ENCODE results near the gene PRM2.
"Not testable (repeated sequence)": the region's sequence is repeated elsewhere in the genome, so short reads cannot be mapped to it uniquely, and the experiment has no call there.

The PRM2 gene

GRCh38 chr16:11308493-11309283 is 32.4 kb upstream of the PRM2 start:
- DNase-seq: no peak
- intact Hi-C loops (cut with DNase I): no loop called here

- DNase-seq: no peak
- intact Hi-C loops (cut with DNase I): no loop called here
These were observed 31.6 kb upstream of the PRM2 start for GRCh38 chr16:11307639-11308492.

- DNase-seq: no peak
- intact Hi-C loops (cut with DNase I): no loop called here
These were observed 30.8 kb upstream of the PRM2 start for GRCh38 chr16:11306997-11307638.

GRCh38 chr16:11306381-11306780 is 30.1 kb upstream of the PRM2 start:
- intact Hi-C loops (cut with DNase I): no loop called here
- no peak for DNase-seq

- DNase-seq: no peak
- intact Hi-C loops (cut with DNase I): no loop called here
These were observed 27.3 kb upstream of the PRM2 start for GRCh38 chr16:11303405-11304138.

- intact Hi-C loops (cut with DNase I): no loop called here
These were observed 26.7 kb upstream of the PRM2 start for GRCh38 chr16:11302977-11303376.

GRCh38 chr16:11301645-11302501 is 25.6 kb upstream of the PRM2 start:
- intact Hi-C loops (cut with DNase I): no loop called here
- DNase-seq: no peak

More at GRCh38 chr16:11302977-11303376, 26.7 kb upstream of the PRM2 start:
- no peak for DNase-seq

- intact Hi-C loops (cut with DNase I): no loop called here
- no peak for DNase-seq
These were observed 24.2 kb upstream of the PRM2 start for GRCh38 chr16:11300560-11300892.

- no peak for DNase-seq
- intact Hi-C loops (cut with DNase I): no loop called here
These were observed 23.7 kb upstream of the PRM2 start for GRCh38 chr16:11299865-11300559.

- DNase-seq; intact Hi-C loops (cut with DNase I): not testable (repeated sequence)
These were observed 22.8 kb upstream of the PRM2 start for GRCh38 chr16:11298950-11299547.

- no peak for DNase-seq
- intact Hi-C loops (cut with DNase I): no loop called here
These were observed 22.0 kb upstream of the PRM2 start for GRCh38 chr16:11298143-11298900.

GRCh38 chr16:11297492-11298142 is 21.3 kb upstream of the PRM2 start:
- intact Hi-C loops (cut with DNase I): no loop called here
- peak; percentile 57 to 97 (median 71) for DNase-seq

- intact Hi-C loops (cut with DNase I): no loop called here
- no peak for DNase-seq
These were observed 20.6 kb upstream of the PRM2 start for GRCh38 chr16:11296706-11297491.

GRCh38 chr16:11296351-11296705 is 20.0 kb upstream of the PRM2 start:
- intact Hi-C loops (cut with DNase I): no loop called here
- no peak for DNase-seq

GRCh38 chr16:11295672-11296071 is 19.4 kb upstream of the PRM2 start:
- no peak for DNase-seq
- intact Hi-C loops (cut with DNase I): no loop called here

GRCh38 chr16:11292076-11292748 is 15.9 kb upstream of the PRM2 start:
- intact Hi-C loops (cut with DNase I): no loop called here
- DNase-seq: no peak

All from posterior cingulate gyrus (tissue), 11 donors.